GM21381 (cell line): ENCODE data around the gene IPO8.
"Not testable (repeated sequence)": the region's sequence is repeated elsewhere in the genome, so short reads cannot be mapped to it uniquely, and the experiment has no call there.

Experiments
- ATAC-seq: cut with Tn5 transposase; IDR thresholded peaks from one replicate; pipeline ENCODE4 v1.9.1; 2021; ENCODE audit warnings: mild to moderate bottlenecking, moderate library complexity; ENCODE audit not compliant: unreplicated experiment

IPO8 gene

GRCh38 chr12:30691122-30691879, 4.4 kb downstream of the IPO8 start:
- no peak for ATAC-seq

GRCh38 chr12:30687265-30687986, 8.2 kb downstream of the IPO8 start:
- no peak for ATAC-seq

- no peak for ATAC-seq
These were observed 16.4 kb downstream of the IPO8 start for GRCh38 chr12:30679241-30679640.

GRCh38 chr12:30678221-30678620, 17.4 kb downstream of the IPO8 start:
- ATAC-seq, result no peak

GRCh38 chr12:30661210-30661609, 34.5 kb downstream of the IPO8 start:
- no peak for ATAC-seq

GRCh38 chr12:30652034-30652696, 43.5 kb downstream of the IPO8 start:
- ATAC-seq, result no peak

GRCh38 chr12:30646821-30647220, 48.8 kb downstream of the IPO8 start:
- ATAC-seq, result no peak

- ATAC-seq, result no peak
These were observed 52.3 kb downstream of the IPO8 start for GRCh38 chr12:30643366-30643765.

GRCh38 chr12:30640392-30640791, 55.3 kb downstream of the IPO8 start:
- no peak for ATAC-seq

- ATAC-seq, result no peak
These were observed 60.3 kb downstream of the IPO8 start for GRCh38 chr12:30635385-30635784.

- no peak for ATAC-seq
These were observed 63.9 kb downstream of the IPO8 start for GRCh38 chr12:30631740-30632139.

- no peak for ATAC-seq
These were observed 64.7 kb downstream of the IPO8 start for GRCh38 chr12:30630979-30631285.

GRCh38 chr12:30630076-30630978, 65.3 kb downstream of the IPO8 start:
- ATAC-seq, result no peak

GRCh38 chr12:30626847-30627246, 68.8 kb downstream of the IPO8 start:
- ATAC-seq, result no peak

- no peak for ATAC-seq
These were observed 71.7 kb downstream of the IPO8 start for GRCh38 chr12:30624009-30624408.

- ATAC-seq, result peak; percentile 78
These were observed 73.2 kb downstream of the IPO8 start for GRCh38 chr12:30622509-30622908.

- ATAC-seq, result not testable (repeated sequence)
These were observed 73.9 kb downstream of the IPO8 start for GRCh38 chr12:30621663-30622241.

GRCh38 chr12:30617346-30618016, 78.2 kb downstream of the IPO8 start:
- ATAC-seq, result no peak

GRCh38 chr12:30614031-30614430, 81.6 kb downstream of the IPO8 start:
- no peak for ATAC-seq
